HG02885 (cell line): ENCODE measurements around the gene PRCC.

ENCODE experiments used
- ATAC-seq: cut with Tn5 transposase; IDR thresholded peaks from one replicate; pipeline ENCODE4 v1.9.1; 2021; ENCODE audit warnings: mild to moderate bottlenecking; ENCODE audit not compliant: unreplicated experiment, poor library complexity

PRCC gene

GRCh38 chr1:156789621-156790318 lies 22.4 kb downstream of the PRCC start:
- no peak for ATAC-seq

DNA sequence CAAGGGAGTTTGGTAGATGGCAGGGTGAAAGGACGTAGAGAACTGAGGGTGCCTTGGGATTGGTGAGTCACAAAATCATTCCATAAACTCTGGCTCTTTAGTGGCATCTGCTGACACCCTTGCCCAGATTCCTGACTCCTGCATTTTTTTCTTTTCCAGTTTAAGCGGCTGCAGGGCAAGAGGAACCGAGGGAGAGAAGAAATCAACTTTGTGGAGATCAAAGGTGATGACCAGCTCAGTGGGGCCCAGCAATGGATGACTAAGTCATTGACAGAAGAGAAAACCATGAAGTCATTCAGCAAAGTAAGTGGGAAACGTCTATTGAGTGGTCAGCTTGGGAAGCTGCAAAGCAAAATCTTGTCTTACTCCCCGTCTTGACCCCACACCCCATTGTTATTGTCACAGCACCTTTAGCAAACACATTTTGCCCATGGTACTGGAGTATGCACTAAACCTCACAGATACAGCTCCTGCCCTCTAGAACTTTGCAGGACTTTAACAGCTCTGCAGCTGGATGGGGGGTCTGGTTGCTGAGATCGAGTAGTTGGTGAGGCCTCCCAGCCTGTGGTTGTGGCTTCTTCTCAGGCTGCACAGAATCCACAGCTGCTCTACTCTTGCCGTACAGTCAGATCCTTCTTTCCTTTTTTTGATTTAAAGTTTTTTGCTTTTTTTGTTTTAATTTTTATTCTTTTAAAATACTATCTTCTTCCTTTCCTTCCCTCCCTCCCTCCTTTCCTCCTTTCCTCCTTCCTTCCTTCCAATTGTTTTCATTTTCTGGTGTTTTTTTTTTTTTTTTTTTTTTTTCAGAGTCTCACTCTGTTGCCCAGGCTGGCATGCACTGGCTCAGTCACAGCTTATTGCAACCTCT lies 27.4 kb downstream of the PRCC start:
- no peak for ATAC-seq

GRCh38 chr1:156795374-156795733 lies 28.0 kb downstream of the PRCC start:
- ATAC-seq = no peak

DNA sequence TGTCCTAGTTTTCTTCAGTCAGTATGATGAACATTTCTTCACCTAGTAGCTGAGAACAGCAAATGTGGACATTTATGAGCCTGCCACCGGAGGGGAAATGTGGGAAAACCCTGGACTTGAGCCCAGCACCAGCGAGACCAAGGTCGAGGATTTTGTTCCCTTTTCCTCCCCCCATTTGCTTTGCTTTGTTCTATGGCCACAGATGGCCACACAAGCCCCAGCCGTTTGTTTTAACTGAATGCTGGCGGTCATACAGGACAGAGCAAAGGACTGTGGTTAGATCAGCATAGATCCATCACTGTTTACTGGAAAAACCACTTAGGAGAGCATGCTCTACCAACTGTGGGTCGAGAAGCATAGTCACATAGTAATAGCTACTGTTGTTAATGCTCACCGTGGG lies 28.5 kb downstream of the PRCC start:
- no peak for ATAC-seq

DNA sequence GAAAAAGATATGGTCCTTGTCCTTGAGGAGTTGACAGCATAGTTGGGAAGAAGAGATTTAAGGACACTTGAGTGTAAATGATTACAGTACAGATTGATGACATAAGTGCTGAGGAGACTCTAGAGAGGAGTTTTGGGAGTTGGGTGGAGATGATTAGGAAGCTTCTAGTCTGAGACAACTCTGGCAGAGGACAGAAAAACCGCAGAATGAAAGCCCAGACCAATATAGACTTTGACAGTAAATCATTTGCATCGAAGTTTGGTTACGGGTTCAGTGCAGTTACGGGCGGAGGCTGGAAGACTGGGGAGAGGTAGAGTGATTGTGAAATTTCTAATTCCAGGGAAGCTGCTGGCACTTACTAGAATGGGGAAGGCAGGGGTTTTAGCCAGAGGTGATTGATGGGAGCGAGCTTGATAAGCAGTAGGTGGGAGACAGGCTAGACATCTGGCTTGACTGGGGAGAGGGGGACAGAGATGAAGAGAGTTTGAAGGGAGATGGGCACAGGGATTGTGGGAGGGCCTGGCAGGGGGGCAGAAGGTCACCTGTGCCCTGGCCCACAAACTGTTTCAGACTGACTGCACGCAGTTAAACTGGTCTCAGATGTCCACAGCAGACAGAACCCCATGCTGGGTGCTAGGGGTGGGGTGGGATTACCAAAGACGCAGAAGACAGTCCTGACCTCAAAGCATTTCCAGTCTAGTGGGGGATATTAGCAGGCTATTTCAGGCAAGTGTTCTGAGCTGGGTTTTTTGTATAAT lies 29.2 kb downstream of the PRCC start:
- ATAC-seq = no peak

DNA sequence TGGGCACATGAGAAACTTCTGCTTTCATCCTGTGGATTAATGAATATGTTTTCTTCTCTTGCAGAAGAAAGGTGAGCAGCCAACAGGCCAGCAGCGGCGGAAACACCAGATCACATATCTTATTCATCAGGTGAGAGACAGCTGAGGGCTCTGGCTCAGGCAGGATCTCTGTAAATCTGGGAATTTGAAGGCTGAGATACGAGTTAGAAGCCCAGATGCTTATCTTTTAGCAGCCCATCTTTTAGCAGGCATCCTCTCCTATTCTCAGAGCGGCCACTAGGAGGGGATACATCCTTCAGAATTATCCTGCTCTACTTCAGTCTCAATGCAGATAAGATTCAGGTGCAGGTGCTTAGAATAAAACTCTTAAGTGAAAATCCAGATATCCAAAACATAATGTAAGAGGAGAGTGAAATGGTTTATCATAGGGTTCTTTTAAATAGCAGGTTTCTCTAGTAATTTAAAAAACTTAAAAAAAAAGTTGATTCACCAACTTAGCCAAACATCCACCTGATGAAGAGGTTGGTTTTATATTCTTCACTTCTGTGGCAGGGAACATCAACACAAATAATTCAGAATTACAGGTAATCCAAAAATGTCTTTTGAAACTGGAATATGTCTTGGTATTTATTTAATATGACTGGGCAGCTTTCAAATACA lies 30.0 kb downstream of the PRCC start:
- no peak for ATAC-seq

DNA sequence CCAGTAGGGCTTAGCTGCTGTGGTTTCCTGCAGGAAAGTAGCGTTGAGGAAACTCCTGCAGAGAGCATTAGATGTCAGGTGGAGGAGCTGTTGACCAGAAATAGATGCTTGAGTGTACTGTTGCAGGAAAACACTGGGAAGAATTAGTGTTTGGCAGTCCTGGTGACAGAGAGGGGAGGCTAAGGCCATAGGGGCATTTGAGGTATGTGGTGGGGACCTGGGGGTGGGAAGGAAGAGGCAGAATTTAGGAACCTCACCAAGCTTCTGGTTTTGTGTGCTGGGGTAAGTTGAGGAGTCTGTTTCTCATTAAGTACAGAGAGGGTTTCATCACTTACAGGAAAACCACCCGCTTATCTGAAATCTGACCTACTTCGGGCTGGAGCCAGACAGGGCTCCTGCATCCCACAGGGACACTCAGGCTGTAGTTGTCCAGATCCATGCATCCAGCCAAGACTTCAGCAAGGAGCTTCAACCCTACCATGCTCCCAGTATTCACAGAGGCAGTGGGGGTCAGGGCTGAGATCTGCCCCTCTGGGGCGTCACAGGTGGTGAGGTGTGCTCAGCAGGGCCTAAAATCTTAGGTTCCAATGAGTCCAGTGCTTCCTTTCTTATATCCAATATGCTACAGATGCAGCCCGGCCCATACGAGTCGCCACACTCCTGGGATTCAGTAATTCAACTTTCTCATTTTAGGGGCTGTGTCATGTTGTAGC lies 34.2 kb downstream of the PRCC start:
- no peak for ATAC-seq

- ATAC-seq = no peak
Observed at GRCh38 chr1:156802421-156802935, 35.1 kb downstream of the PRCC start.

DNA sequence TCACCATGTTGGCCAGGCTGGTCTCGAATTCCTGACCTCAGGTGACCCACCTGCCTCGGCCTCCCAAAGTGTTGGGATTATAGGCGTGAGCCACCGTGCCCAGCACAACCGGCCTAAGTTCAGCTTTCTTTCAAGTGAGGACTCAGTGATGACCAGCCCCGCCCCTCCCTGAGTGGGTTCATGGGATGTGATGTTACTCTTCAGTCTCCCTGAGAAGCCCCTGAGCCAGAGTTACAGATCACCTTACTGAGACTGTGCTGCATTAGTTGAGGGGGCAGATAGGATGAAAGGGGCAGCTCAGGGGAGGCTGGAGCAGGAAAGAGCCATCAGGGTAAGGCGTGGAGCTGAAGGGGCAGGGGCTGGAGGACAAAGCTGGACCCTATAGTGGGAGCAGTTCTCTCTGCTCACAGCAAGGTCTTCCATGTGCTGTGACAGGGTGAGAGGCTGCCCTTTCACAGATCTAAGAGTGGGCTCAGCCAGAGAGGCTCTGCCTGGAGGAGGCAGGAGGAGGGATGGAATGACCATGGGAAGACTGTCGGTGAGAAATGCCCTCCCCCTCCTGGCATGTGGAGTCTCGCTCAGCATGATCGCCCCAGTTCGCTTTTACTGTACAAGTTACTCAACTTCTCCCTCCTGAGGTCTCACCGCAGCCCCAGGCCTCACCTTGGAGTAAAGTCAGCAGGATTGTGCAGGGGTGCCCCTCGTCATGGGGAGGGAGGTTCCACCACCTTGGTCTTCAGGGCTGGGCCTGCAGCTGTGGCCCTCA lies 35.9 kb downstream of the PRCC start:
- no peak for ATAC-seq

- ATAC-seq = no peak
Observed at GRCh38 chr1:156804026-156804425, 36.7 kb downstream of the PRCC start.

GRCh38 chr1:156804572-156805243 lies 37.4 kb downstream of the PRCC start:
- ATAC-seq = no peak

DNA sequence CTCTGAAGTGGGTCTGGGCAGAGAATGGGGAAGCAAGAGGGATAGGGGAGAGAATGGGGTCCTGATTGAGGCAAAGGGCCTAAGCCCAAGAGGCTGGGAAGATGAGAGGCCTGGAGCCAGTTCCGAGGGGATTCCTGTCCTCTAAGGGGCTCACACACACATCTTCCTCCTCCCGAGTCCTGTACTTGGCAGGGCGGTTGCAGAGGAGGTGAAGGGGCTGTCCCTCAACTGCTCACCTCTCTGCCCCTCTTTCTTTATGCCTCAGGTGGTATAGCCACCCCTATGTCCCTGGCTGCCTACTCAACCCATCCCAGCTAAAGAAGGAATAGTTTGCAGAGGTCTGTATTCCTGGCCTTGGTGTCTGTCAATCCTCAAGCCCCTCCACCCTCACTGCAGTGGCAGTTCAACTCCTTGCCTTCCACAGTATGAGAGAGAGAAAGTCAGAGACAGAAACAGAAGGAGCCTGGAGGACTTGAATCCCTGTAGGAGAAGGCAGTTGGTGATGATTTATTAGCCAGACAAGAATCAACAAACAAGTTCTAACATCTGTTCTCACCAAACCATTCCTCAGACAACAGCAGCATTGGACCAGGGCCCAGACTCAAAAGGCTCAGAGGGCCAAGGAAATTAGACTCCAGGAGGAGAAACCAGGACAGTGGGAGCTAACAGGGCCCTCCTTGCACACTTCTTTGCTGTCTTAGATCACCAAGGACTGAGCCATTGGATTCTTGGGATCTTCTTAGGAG lies 38.6 kb downstream of the PRCC start:
- no peak for ATAC-seq

DNA sequence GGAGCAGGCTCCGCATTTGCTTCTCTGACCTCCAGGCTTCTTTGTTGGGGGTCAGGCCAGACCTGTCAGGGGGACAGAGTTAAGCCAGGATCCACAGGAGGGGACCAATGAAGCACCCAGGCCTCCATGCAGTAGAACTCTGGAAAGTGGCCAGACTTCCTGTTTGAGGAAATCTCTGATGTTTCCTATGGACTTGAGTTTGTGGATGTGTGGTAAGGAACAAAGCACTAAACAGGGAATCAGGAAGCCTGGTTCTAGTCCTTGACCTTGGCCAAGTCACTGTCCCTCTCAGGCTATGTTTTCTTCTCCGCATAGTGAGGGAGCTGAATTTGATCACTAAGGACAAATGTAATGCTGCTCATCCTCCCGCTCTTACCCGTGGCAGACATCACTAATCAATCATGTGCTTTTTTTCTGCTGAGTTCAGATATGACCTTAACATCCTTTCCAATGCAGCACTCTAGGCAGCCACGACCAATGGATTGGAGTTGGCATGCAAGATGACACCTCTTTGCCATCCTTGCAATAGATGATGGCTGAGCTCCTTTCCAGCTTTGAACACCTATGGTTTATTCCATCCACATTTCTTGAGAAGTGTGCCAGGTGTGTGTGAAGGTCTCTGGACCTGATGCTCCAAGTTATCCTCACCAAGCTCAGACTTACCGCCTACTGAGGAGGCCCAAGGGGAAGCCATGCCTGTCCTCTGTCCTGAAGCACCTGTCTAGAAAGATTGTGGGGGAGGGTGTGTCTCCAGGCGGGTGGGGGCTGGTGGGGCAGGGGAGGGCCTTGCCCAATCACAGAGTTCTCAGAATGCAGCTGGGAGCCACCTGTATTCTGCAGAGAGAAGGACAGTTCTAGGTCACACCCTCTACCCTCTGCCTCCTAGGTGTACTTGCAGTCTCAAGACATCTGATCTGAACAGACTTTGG lies 39.4 kb downstream of the PRCC start:
- ATAC-seq = no peak

- no peak for ATAC-seq
Observed at GRCh38 chr1:156807627-156808026, 40.3 kb downstream of the PRCC start.

DNA sequence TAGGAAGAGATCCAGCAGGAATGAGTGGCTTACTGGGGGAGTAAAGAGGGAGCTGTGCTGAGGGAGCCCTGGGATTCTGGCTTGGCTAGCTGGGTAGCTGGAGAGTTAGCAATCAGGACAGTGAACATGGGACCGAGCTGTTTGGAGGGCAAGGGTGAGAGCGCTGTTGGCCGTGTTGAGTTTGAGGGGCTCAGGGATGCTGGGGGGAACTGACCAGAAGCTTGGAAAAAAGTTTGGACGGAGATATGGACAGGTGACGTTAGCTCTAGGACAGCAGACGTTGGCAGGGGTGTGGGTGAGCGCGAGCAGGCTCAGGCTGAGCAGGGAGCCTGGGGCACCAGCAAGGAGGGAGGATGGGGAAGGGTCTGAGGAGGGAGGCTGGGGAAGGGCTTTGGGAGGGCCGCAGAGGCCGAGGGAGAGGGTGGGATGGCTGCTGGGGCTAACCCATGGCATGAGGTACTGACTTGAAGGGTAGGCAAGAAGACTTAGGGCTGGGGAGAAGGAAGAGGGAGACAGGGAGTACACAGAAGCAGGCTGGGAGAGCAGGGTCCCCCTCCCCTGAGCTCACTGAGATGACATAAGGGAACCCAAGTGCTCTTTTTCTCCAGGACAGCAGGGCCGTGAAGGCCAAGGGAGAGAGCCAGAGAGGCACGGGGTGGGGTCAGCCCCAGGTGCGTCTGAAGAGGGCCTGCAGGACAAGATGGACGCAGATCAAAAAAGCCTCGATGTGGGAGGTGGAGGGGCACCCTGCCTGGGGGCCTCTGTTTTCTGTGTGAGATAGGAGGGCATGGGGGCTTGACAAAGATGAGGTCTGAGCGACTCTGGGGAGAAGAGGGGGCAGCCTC lies 41.1 kb downstream of the PRCC start:
- no peak for ATAC-seq

- ATAC-seq = no peak
Observed at GRCh38 chr1:156809281-156809680, 41.9 kb downstream of the PRCC start.
